GM18517 (cell line): ENCODE results near the gene ENDOG.
A peak's percentile ranks its signal among the peaks of the same experiment; 100 is the strongest.

ENCODE experiments used
- ATAC-seq: cut with Tn5 transposase; IDR thresholded peaks from one replicate; pipeline ENCODE4 v1.9.1; 2021; ENCODE audit warnings: mild to moderate bottlenecking, moderate library complexity; ENCODE audit not compliant: unreplicated experiment

The ENDOG gene

GRCh38 chr9:128798896-128799295 is 19.4 kb upstream of the ENDOG start:
- no peak for ATAC-seq

- no peak for ATAC-seq
These were observed 18.2 kb upstream of the ENDOG start for GRCh38 chr9:128800061-128800460.

GRCh38 chr9:128802482-128802881 is 15.8 kb upstream of the ENDOG start:
- no peak for ATAC-seq

- ATAC-seq: no peak
These were observed 12.6 kb upstream of the ENDOG start for GRCh38 chr9:128805661-128806060.

- ATAC-seq: no peak
These were observed 10.5 kb upstream of the ENDOG start for GRCh38 chr9:128807827-128808226.

GRCh38 chr9:128808543-128808942 is 9.8 kb upstream of the ENDOG start:
- no peak for ATAC-seq

- no peak for ATAC-seq
These were observed 9.2 kb upstream of the ENDOG start for GRCh38 chr9:128809036-128809599.

- ATAC-seq: no peak
These were observed 8.5 kb upstream of the ENDOG start for GRCh38 chr9:128809831-128810230.

- no peak for ATAC-seq
These were observed 7.4 kb upstream of the ENDOG start for GRCh38 chr9:128810873-128811272.

- ATAC-seq: peak; percentile 21
These were observed 777 bp downstream of the ENDOG start for GRCh38 chr9:128818839-128819715.

- no peak for ATAC-seq
These were observed 1.7 kb downstream of the ENDOG start for GRCh38 chr9:128819716-128820664.

GRCh38 chr9:128820665-128821583 is 2.6 kb downstream of the ENDOG start:
- no peak for ATAC-seq

GRCh38 chr9:128821584-128822406 is 3.5 kb downstream of the ENDOG start:
- ATAC-seq: no peak

GRCh38 chr9:128822407-128823042 is 4.2 kb downstream of the ENDOG start:
- ATAC-seq: no peak

- no peak for ATAC-seq
These were observed 5.1 kb downstream of the ENDOG start for GRCh38 chr9:128823362-128823902.

- no peak for ATAC-seq
These were observed 5.7 kb downstream of the ENDOG start for GRCh38 chr9:128823903-128824406.

- no peak for ATAC-seq
These were observed 6.6 kb downstream of the ENDOG start for GRCh38 chr9:128824911-128825310.

- ATAC-seq: no peak
These were observed 7.8 kb downstream of the ENDOG start for GRCh38 chr9:128825923-128826700.
